Measurements from ENCODE around the gene MAVS. TPM values are rescaled to one million over a fixed set of nuclear protein-coding genes. Genes with fewer than 3 reads are reported as not detected.

Gene MAVS
- total and polyA plus RNA-seq, 9 of the 15 experiments (the other 6 are each of a cell fraction or from before 2014, with no cell fraction given): 1.6 to 22.0 (median 11.3) TPM

DNA sequence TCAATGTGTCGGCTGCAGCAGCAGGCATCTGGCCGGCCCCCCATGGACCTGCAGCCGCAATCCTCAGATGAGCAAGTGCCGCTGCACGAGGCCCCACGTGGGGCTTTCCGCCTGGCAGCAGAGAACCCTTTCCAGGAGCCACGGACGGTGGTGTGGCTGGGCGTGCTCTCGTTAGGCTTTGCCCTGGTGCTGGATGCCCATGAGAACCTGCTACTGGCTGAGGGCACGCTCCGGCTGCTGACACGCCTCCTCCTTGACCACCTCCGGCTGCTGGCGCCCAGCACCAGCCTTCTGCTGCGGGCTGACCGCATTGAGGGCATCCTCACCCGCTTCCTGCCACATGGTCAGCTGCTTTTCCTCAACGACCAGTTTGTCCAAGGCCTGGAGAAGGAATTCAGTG lies 22.8 kb upstream of the MAVS start:
- ChIA-PET CTCF (ENCODE audit: low intra/inter-chr PET ratio) (no interaction called here), POLR2A (interaction anchor here (0.6 kb wide), 1 partner anchor 86 kb away, joined by 3 read pairs; no protein-coding TSS in a partner anchor)
- Histone ChIP-seq H3K4me3 (no peak overlapping the region), H3K9me3 (replicated peaks; ENCODE audit: control insufficient read depth, insufficient read depth, low read depth, low read length) (no peaks in the 10 kb centered on the region), H2AFZ (ENCODE audit: low read depth, low read length) (no peak overlapping the region), H3K79me2 (ENCODE audit: control insufficient read depth, insufficient read depth, low read length) (peaks cover 13% of the 10 kb centered on the region; the same call in 1 of the 3 replicates), H3K9me1 (ENCODE audit: control insufficient read depth, insufficient read depth, low read length) (no peaks in the 10 kb centered on the region), H3K27me3 (ENCODE audit: control insufficient read depth in 2 of 2, insufficient read depth in 2 of 2, low read length in 2 of 2) (no peaks in the 10 kb centered on the region), H3K9ac (ENCODE audit: insufficient read depth in 1 of 2, low read depth in 2 of 2, low read length in 2 of 2) (peak overlapping the region in 1 of 2 experiments; percentile 48; a peak in 1 of 4 replicates), H3K4me2 (ENCODE audit: insufficient read depth, low read length) (no peak overlapping the region), H4K20me1 (replicated peaks; ENCODE audit: control insufficient read depth, insufficient read depth, low read length) (no peaks in the 10 kb centered on the region), H3K36me3 (ENCODE audit: control insufficient read depth, insufficient read depth, low read length) (peaks cover 22% of the 10 kb centered on the region; the same call in 2 of the 3 replicates), H3K27ac (ENCODE audit: extremely low read depth, low read depth, low read length) (no peak overlapping the region), H3K4me1 (replicated peaks in 1 of 2; ENCODE audit: control insufficient read depth in 2 of 2, insufficient read depth in 2 of 2, low read length in 2 of 2) (peaks cover 9 to 19% of the 10 kb centered on the region in 2 experiments; a peak in 4 of 5 replicates)
- WGBS (ENCODE audit: insufficient coverage, low coverage, missing lambda C conversion rate): 94% methylated on average over 10 of the region's 20 CpGs
- intact Hi-C loops (cut with micrococcal nuclease): no loop called here
- DNase-seq (ENCODE audit: extremely low read depth in 1 of 4, low spot score in 3 of 4) (no peak), FAIRE-seq (no peak), ATAC-seq (no peak)
- in situ Hi-C loops (cut with MboI): no loop called here
- no TSS peak for BruUV-seq (replicated peaks)
- TF ChIP-seq, protein P1, sequence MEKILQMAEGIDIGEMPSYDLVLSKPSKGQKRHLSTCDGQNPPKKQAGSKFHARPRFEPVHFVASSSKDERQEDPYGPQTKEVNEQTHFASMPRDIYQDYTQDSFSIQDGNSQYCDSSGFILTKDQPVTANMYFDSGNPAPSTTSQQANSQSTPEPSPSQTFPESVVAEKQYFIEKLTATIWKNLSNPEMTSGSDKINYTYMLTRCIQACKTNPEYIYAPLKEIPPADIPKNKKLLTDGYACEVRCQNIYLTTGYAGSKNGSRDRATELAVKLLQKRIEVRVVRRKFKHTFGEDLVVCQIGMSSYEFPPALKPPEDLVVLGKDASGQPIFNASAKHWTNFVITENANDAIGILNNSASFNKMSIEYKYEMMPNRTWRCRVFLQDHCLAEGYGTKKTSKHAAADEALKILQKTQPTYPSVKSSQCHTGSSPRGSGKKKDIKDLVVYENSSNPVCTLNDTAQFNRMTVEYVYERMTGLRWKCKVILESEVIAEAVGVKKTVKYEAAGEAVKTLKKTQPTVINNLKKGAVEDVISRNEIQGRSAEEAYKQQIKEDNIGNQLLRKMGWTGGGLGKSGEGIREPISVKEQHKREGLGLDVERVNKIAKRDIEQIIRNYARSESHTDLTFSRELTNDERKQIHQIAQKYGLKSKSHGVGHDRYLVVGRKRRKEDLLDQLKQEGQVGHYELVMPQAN (IDR thresholded peaks at IDR 0.05; ENCODE audit: borderline replicate concordance): no peak
- no peak for TF ChIP-seq PCBP1 (IDR thresholded peaks at IDR 0.05; ENCODE audit: low read depth, low read length, poor library complexity, severe bottlenecking)

DNA sequence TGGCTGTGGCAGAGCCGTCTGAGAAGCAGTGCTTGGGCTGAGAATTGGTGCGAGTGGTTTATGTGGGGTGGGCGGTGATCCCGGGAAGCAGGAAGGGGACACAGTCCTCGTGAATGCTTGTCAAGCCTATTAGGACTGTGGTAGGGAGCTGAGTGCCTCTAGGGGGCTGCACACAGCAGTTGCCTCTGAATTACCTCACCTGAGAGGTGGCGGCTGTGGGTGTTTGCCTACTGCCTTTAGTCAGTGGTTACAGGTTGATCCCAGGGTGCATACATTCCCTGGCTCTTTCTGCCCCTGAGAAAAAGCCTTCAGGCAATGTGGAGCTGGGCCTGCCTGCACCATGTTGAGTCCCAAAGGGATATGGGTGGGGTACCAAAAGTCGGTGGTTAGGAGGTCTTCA lies 21.1 kb upstream of the MAVS start:
- no peak overlapping the region for H3K27ac ChIP-seq (ENCODE audit: extremely low read depth, low read depth, low read length)
- H3K4me3 ChIP-seq: no peak overlapping the region
- POLR2A ChIA-PET: interaction anchor here (1.3 kb wide), 1 partner anchor 9 kb away, joined by 3 read pairs; no protein-coding TSS in a partner anchor
- ATAC-seq (peak; percentile 45), FAIRE-seq (no peak), DNase-seq (ENCODE audit: extremely low read depth in 1 of 4, low spot score in 3 of 4) (no peak)
- BruUV-seq (replicated peaks): no TSS peak
- TF ChIP-seq, protein P2, sequence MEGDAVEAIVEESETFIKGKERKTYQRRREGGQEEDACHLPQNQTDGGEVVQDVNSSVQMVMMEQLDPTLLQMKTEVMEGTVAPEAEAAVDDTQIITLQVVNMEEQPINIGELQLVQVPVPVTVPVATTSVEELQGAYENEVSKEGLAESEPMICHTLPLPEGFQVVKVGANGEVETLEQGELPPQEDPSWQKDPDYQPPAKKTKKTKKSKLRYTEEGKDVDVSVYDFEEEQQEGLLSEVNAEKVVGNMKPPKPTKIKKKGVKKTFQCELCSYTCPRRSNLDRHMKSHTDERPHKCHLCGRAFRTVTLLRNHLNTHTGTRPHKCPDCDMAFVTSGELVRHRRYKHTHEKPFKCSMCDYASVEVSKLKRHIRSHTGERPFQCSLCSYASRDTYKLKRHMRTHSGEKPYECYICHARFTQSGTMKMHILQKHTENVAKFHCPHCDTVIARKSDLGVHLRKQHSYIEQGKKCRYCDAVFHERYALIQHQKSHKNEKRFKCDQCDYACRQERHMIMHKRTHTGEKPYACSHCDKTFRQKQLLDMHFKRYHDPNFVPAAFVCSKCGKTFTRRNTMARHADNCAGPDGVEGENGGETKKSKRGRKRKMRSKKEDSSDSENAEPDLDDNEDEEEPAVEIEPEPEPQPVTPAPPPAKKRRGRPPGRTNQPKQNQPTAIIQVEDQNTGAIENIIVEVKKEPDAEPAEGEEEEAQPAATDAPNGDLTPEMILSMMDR (IDR thresholded peaks at IDR 0.05 in 2 of 3, conservative IDR thresholded peaks at IDR 0.05 in 1 of 3; ENCODE audit: insufficient read depth in 2 of 3, low read depth in 1 of 3, low read length in 3 of 3): 0 out of 6 replicates have a peak, but pooled peaks of 1 of the 3 experiments have one; percentile 4
- TF ChIP-seq, protein P3, sequence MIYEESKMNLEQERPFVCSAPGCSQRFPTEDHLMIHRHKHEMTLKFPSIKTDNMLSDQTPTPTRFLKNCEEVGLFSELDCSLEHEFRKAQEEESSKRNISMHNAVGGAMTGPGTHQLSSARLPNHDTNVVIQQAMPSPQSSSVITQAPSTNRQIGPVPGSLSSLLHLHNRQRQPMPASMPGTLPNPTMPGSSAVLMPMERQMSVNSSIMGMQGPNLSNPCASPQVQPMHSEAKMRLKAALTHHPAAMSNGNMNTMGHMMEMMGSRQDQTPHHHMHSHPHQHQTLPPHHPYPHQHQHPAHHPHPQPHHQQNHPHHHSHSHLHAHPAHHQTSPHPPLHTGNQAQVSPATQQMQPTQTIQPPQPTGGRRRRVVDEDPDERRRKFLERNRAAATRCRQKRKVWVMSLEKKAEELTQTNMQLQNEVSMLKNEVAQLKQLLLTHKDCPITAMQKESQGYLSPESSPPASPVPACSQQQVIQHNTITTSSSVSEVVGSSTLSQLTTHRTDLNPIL (CRISPR knock-in tag; IDR thresholded peaks at IDR 0.05): no peak
- intact Hi-C loops (cut with micrococcal nuclease): no loop called here
- in situ Hi-C loops (cut with MboI): no loop called here
- H3K36me3 ChIP-seq (ENCODE audit: control insufficient read depth, insufficient read depth, low read length): peaks cover 22% of the 10 kb centered on the region; the same call in 2 of the 3 replicates
- H3K4me1 ChIP-seq (replicated peaks in 1 of 2; ENCODE audit: control insufficient read depth in 2 of 2, insufficient read depth in 2 of 2, low read length in 2 of 2): peaks cover 2 to 4% of the 10 kb centered on the region in 2 experiments; a peak in 3 of 5 replicates
- H3K9ac ChIP-seq (ENCODE audit: insufficient read depth in 1 of 2, low read depth in 2 of 2, low read length in 2 of 2): no peak overlapping the region; a peak in 1 of 4 replicates
- WGBS (ENCODE audit: insufficient coverage, low coverage, missing lambda C conversion rate): 63% methylated on average over 4 of the region's 7 CpGs
- CTCF ChIA-PET (ENCODE audit: low intra/inter-chr PET ratio): no interaction called here
- peaks cover 13% of the 10 kb centered on the region; the same call in 1 of the 3 replicates for H3K79me2 ChIP-seq (ENCODE audit: control insufficient read depth, insufficient read depth, low read length)
- H2AFZ ChIP-seq (ENCODE audit: low read depth, low read length): no peak overlapping the region
- no peaks in the 10 kb centered on the region for H3K27me3 ChIP-seq (ENCODE audit: control insufficient read depth in 2 of 2, insufficient read depth in 2 of 2, low read length in 2 of 2)
- no peaks in the 10 kb centered on the region for H3K9me1 ChIP-seq (ENCODE audit: control insufficient read depth, insufficient read depth, low read length)
- H4K20me1 ChIP-seq (replicated peaks; ENCODE audit: control insufficient read depth, insufficient read depth, low read length): no peaks in the 10 kb centered on the region
- H3K4me2 ChIP-seq (ENCODE audit: insufficient read depth, low read length): no peak overlapping the region
- H3K9me3 ChIP-seq (replicated peaks; ENCODE audit: control insufficient read depth, insufficient read depth, low read depth, low read length): no peaks in the 10 kb centered on the region
